ENCODE measurements around the gene ARHGAP26.

DNA sequence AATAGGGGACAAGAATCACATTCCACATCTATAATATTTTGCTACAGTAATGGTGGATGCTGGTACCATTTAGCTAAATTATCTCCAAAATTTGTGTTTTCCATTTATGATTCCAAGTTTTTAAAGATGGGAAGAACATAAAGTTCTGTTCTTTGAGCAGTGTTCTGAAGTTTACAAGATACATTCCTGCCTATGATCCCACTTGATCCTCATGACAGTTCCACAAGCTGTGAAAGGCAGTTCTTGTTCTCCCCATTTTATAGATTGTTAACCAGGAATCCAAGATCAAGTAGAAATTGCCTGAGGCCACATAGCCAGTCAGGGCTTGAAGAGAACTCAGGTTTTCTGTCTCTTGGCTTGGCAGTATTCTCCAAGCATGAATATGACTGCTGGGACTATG lies 376.0 kb downstream of the ARHGAP26 start:
- TF ChIP-seq CTCF (conservative IDR thresholded peaks at IDR 0.05; ENCODE audit: low read depth, low read length) = no peak
- no peak for TF ChIP-seq CEBPB (IDR thresholded peaks at IDR 0.05; ENCODE audit: low read depth, low read length)
- no peak for TF ChIP-seq MAZ (IDR thresholded peaks at IDR 0.05; ENCODE audit: borderline replicate concordance, low read depth, low read length)
- no peak for TF ChIP-seq POLR2A (IDR thresholded peaks at IDR 0.05; ENCODE audit: low read depth, low read length)
- TF ChIP-seq USF2 (IDR thresholded peaks at IDR 0.05; ENCODE audit: low read depth, low read length) = no peak
- TF ChIP-seq MAFK (IDR thresholded peaks at IDR 0.05; ENCODE audit: low read depth, low read length) = no peak
